Mucosa of gallbladder (tissue), 1 donor: Measurements from ENCODE around the gene ZNF775. TPM values are rescaled to one million over a fixed set of nuclear protein-coding genes. Genes with fewer than 3 reads are reported as not detected.

ENCODE experiments used
- DNase-seq: peaks from one replicate; pipeline ENCODE4 v3.0.0-alpha.2; 2020; ENCODE audit warnings: low spot score
- total RNA-seq: library from RNA; stranded (reverse); gene quantifications from one replicate; pipeline ENCODE4 v1.2.1, GENCODE V29; 2021
- donor health status: DM: no; HTN: no; CAD: no.

The ZNF775 gene
- 9.4 TPM for total RNA-seq

GRCh38 chr7:150378853-150379440 is at the start of gene ZNF775:
Gene ZNF775, plus strand, starts transcription at chr7:150379330. Its CDS starts 9,141 bp downstream, at chr7:150388471.
- peak; percentile 96 for DNase-seq

GRCh38 chr7:150329331-150330120 is 49.6 kb upstream of the ZNF775 start:
- no peak for DNase-seq

- DNase-seq = no peak
These were observed 48.8 kb upstream of the ZNF775 start for GRCh38 chr7:150330211-150330885.

GRCh38 chr7:150332852-150333635 is 46.1 kb upstream of the ZNF775 start:
- no peak for DNase-seq

DNA sequence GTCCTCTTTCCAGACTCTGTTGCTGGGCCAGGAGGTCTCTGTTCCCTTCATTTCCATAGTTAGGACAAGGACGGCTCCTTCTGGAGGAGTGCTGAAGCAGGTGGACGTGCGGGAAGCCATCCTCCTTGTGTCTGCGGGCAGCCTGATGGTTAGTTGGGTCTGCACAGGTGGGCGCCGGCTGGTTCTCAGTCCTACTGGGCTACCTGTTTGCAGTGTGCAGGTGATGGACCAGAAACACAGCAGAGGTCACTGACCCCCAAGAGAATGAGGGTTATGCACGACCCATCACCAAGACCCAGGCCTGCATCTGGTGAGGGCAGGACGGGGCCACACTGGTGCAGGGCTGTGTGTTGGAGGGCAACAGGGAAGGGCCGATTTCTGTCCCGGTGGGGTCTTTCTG is 45.5 kb upstream of the ZNF775 start:
- DNase-seq = no peak

DNA sequence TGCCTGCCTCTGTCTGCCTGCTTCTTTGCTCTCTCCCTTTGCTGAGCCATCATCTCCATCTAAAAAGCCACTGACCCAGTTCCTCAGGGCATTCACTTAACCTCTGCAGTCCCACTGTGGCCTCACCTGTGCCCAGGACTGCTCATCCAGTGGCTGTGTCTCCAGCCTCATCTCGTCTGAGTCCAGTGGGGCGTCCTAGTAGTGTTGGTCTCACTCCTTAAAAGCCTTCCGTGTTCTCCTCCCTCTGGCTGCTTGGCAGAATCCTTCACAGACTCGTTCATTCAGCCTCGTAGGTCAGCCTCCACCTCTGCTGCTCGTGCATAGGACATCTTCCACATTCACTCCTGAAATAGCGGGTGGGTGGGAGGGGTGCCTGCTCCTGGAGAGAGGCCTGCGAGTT is 45.0 kb upstream of the ZNF775 start:
- DNase-seq = no peak

DNA sequence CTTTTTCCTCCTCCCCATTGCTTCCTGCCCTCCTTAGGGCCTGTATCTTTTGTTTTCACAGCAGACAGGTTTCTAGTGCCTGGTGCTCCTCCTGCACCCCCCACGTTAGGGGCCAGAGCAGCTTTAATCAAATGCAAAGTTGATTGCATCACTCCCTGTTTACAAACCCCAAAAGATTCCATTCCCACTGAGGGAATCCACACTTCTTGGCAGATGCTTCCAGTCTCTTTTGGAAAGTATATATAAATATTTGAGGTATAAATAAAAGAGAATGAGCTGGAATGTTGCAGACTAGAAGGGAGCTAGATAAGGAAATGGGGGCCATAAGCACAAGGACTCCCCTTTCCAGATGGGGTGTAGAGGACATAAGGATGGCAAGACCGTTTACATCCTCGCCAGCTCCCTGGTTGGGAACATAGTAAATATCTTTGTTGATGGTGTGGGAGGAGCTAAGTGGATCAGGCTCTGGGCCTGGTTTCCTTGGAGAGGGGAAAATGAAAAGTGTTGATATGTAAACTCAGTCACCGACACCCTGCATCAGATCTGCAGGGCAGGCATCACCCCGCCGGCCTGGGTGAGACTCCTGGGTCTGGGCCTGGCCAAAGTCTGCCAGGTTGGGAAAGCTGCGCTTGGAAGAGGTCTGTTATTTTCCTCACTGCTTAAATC is 43.9 kb upstream of the ZNF775 start:
- DNase-seq = no peak

- no peak for DNase-seq
These were observed 43.4 kb upstream of the ZNF775 start for GRCh38 chr7:150335774-150336112.

DNA sequence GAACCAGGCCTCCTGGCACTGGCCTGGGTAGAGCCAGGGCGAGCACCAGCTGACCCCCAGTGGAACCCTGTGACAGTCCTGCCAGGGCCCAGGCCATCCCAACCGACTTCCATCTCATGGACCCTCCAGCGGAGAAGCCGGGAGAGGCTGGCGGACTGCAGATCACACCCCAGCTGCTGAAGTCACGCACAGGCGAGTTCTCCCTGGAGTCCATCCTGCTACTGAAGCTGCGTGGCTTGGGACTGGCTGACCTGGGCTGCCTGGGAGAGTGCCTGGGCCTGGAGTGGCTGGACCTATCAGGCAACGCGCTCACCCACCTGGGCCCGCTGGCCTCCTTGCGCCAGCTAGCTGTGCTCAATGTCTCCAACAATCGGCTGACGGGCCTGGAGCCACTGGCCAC is 42.4 kb upstream of the ZNF775 start:
- no peak for DNase-seq

GRCh38 chr7:150337179-150337578 is 42.0 kb upstream of the ZNF775 start:
- no peak for DNase-seq

- no peak for DNase-seq
These were observed 41.5 kb upstream of the ZNF775 start for GRCh38 chr7:150337659-150338081.

GRCh38 chr7:150338166-150338829 is 40.8 kb upstream of the ZNF775 start:
- no peak for DNase-seq

GRCh38 chr7:150339409-150339809 is 39.7 kb upstream of the ZNF775 start:
- no peak for DNase-seq

GRCh38 chr7:150340024-150340749 is 38.9 kb upstream of the ZNF775 start:
- DNase-seq = peak; percentile 57

DNA sequence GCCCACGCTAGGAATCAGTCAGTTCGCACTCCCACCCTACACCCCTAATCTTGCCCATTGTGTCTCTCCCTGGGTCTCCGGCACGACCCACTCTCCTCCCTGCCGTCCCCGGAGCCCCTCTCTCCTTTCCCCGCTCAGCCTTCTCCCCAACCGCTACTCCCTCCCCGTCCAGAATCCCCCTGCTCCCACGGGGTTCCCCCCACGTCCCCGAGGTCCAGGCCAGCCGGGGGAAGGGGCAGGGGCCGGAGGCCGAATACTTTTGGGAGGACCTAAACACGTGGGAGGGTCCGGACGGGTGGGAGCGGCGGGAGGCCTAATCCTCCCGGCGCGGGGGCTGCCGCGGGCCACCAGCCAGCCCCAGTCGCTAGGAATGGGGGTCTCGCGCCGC is 38.3 kb upstream of the ZNF775 start:
- DNase-seq = no peak

DNA sequence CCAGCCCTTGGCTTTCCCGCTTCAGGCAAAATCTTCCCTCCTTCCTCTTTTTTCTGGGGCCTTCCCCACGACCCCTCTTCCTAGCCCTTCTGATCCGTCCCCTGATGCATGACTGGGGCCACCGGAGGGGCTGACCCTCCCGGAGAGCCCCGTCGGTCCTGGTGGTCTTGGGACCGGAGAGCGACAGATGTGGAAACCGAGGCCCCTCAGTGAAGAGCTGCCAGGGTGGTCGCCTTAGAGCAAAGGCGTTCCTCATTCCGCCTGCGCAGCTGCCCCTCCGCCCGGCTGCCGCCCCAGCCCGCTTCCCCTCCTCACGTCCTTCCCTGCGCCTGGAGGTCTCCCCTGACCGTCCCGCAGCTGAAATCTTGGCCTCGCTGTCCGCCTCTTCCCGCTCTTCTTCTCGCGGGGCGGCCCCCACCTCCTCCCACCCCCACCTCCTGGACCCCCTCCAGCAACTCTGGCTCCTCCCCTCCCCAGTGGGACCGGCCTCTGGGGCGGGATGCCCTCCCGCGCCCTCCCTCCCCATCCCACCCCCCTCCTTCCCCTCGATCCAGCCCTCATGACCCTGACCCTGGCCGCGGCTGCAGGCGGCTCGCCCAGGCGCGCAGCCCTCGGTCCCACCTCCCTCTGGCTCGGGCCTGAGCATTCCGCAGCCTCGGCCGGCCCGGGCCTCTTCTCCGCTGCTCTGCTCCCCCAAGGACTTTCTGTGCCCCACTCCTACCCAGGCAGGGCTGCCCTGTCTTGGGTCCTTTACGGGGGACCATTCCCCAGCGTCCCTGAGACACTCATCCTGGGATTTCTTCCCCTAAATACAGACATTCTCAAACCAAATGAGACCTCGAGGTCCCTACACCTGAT is 37.6 kb upstream of the ZNF775 start, which contains the start of gene RARRES2:
TSS of gene RARRES2 (minus strand) at position 367 of the 858 bp plus-strand sequence. CDS start 1,020 bp downstream, outside the sequence.
- DNase-seq = peak; percentile 44

- no peak for DNase-seq
These were observed 37.1 kb upstream of the ZNF775 start for GRCh38 chr7:150342121-150342408.

DNA sequence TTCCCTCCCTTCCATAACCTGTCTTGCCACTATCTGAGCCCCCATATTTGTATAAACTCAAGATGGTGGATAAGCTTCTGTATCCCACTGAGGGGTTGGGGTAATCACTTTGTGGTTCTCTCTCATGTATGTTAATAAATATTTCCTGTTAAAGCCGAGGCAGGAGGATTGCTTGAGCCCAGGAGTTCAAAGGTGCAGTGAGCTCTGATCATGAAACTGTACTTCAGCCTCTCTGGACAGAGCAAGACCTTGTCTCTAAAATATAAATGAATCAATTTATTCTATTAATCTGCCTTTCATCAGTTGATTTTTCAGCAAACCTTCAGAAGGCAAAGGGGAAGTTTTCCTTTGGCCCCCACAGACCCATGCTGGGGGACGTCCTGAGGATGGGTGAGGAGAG is 35.9 kb upstream of the ZNF775 start:
- DNase-seq = no peak

GRCh38 chr7:150344299-150344698 is 34.8 kb upstream of the ZNF775 start:
- no peak for DNase-seq

GRCh38 chr7:150345012-150345411 is 34.1 kb upstream of the ZNF775 start:
- DNase-seq = no peak
